ENCODE data around the gene AP2B1. TPM values are rescaled to one million over a fixed set of nuclear protein-coding genes. Genes with fewer than 3 reads are reported as not detected.

The AP2B1 gene
- total RNA-seq, 1 experiment from 2014 or later, result 217 TPM

GRCh38 chr17:35752945-35753764 lies 166.0 kb downstream of the AP2B1 start, which contains the start of gene GAS2L2:
TSS of gene GAS2L2 (minus strand) at chr17:35753239. CDS start at chr17:35752850, 389 bp downstream.
- Mint-ChIP-seq H3K27me3 (ENCODE audit: low read depth) (peaks cover 31% of the 10 kb centered on the region), H3K9me3 (no peaks in the 10 kb centered on the region; a peak in 2 of 5 replicates), H3K4me1 (peaks cover 20 to 30% of the 10 kb centered on the region in 2 experiments), H3K4me3 (no peak within 1 kb of the TSS; a peak in 1 of 5 replicates), H3K36me3 (ENCODE audit: insufficient read depth in 1 of 3, low read depth in 3 of 3) (no peaks in the 10 kb centered on the region), H3K27ac (peak within 1 kb of the TSS in 2 of 3 experiments; percentile 39 to 67; a peak in 3 of 7 replicates)
- H3K4me2 ChIP-seq (ENCODE audit: insufficient read depth, insufficient read length, low read length), result no peak within 1 kb of the TSS
- no peak within 1 kb of the TSS for H2BK12ac ChIP-seq (ENCODE audit: insufficient read length, low read depth, low read length)
- no peak within 1 kb of the TSS for H3K4ac ChIP-seq (ENCODE audit: low read depth, low read length)
- no CpG with 5 or more reads among the region's 9 CpGs for WGBS (ENCODE audit: extremely low coverage, insufficient read length, low lambda C conversion rate)
- H2BK15ac ChIP-seq (ENCODE audit: low read depth, low read length), result no peak within 1 kb of the TSS
- no peak within 1 kb of the TSS for H4K8ac ChIP-seq (replicated peaks; ENCODE audit: insufficient read length, low read depth, low read length)
- no peak within 1 kb of the TSS for H4K5ac ChIP-seq (ENCODE audit: insufficient read length, low read depth, low read length)
- H3K14ac ChIP-seq (ENCODE audit: insufficient read depth, low read length), result 0 out of 2 replicates have a peak within 1 kb of the TSS, but pooled peaks have one; percentile 19
- no peak within 1 kb of the TSS for H3K27ac ChIP-seq (ENCODE audit: insufficient read length, low read depth, low read length)
- H3K56ac ChIP-seq (ENCODE audit: insufficient read length, low read depth, low read length), result no peak within 1 kb of the TSS
- H2BK120ac ChIP-seq (ENCODE audit: low read depth, low read length, poor library complexity, severe bottlenecking), result no peak within 1 kb of the TSS
- peak within 1 kb of the TSS; percentile 57 for H3K18ac ChIP-seq (ENCODE audit: insufficient read length, low read depth, low read length)
- H4K20me1 ChIP-seq (ENCODE audit: control insufficient read depth, insufficient read depth, insufficient read length), result no peaks in the 10 kb centered on the region
- H2BK5ac ChIP-seq (ENCODE audit: insufficient read length, low read length), result no peak within 1 kb of the TSS
- no peaks in the 10 kb centered on the region for H3K79me1 ChIP-seq (ENCODE audit: insufficient read depth, low read depth, low read length, poor library complexity, severe bottlenecking)
- H3K23me2 ChIP-seq (ENCODE audit: insufficient read length, low read depth, low read length, poor library complexity, severe bottlenecking), result no peaks in the 10 kb centered on the region
- H3K4me1 ChIP-seq (ENCODE audit: insufficient read depth, low read length), result no peaks in the 10 kb centered on the region
- H3T11ph ChIP-seq (ENCODE audit: low read length), result no peak within 1 kb of the TSS
- H3K79me2 ChIP-seq (ENCODE audit: insufficient read depth, low read length), result no peaks in the 10 kb centered on the region
- H3K27me3 ChIP-seq (ENCODE audit: insufficient read depth, low read length), result peaks cover 7% of the 10 kb centered on the region; the same call in 1 of the 2 replicates
- H4K91ac ChIP-seq (ENCODE audit: insufficient read length, low read depth, low read length), result no peak within 1 kb of the TSS
- no peak for DNase-seq
- H3K23ac ChIP-seq (ENCODE audit: insufficient read length, low read depth, low read length), result no peak within 1 kb of the TSS
- H3K9me3 ChIP-seq (ENCODE audit: control insufficient read depth, low read depth, low read length), result no peaks in the 10 kb centered on the region
- H2AFZ ChIP-seq (ENCODE audit: low read length), result no peak within 1 kb of the TSS
- H2AK5ac ChIP-seq (ENCODE audit: insufficient read length, low read length), result no peak within 1 kb of the TSS
- H2BK20ac ChIP-seq (ENCODE audit: low read depth, low read length, poor library complexity, severe bottlenecking), result no peak within 1 kb of the TSS
- no peak within 1 kb of the TSS for H3K9ac ChIP-seq (ENCODE audit: extremely low read depth, insufficient read length, low read length)
- TF ChIP-seq, protein P1, sequence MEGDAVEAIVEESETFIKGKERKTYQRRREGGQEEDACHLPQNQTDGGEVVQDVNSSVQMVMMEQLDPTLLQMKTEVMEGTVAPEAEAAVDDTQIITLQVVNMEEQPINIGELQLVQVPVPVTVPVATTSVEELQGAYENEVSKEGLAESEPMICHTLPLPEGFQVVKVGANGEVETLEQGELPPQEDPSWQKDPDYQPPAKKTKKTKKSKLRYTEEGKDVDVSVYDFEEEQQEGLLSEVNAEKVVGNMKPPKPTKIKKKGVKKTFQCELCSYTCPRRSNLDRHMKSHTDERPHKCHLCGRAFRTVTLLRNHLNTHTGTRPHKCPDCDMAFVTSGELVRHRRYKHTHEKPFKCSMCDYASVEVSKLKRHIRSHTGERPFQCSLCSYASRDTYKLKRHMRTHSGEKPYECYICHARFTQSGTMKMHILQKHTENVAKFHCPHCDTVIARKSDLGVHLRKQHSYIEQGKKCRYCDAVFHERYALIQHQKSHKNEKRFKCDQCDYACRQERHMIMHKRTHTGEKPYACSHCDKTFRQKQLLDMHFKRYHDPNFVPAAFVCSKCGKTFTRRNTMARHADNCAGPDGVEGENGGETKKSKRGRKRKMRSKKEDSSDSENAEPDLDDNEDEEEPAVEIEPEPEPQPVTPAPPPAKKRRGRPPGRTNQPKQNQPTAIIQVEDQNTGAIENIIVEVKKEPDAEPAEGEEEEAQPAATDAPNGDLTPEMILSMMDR (conservative IDR thresholded peaks at IDR 0.05), result no peak

Data from H9 (cell line).